Fibroblast of the aortic adventitia (primary cell): ENCODE measurements around the gene SMAD7. TPM values are rescaled to one million over a fixed set of nuclear protein-coding genes. Genes with fewer than 3 reads are reported as not detected.
A peak's percentile ranks its signal among the peaks of the same experiment; 100 is the strongest.

Experiments used
- DNase-seq: peaks from one replicate; pipeline ENCODE4 v3.0.0-alpha.2; 2010; ENCODE audit warnings: low read depth
- H3K4me3 ChIP-seq: 2 replicates; pipeline ENCODE4 v1.5.1; 2011; ENCODE audit warnings: low read depth, mild to moderate bottlenecking, control low read depth, low read length, moderate library complexity
- total RNA-seq: library from RNA; depleted of rRNA; stranded (reverse); fragments of >200 nt; gene quantifications from 2 replicates; pipeline ENCODE4 v1.2.3, GENCODE V29; 2012; ENCODE audit warnings: low replicate concordance
- TF ChIP-seq, protein P1 (sequence below): IDR thresholded peaks from 2 replicates; pipeline ENCODE4 v1.5.1; 2011; ENCODE audit warnings: mild to moderate bottlenecking, low read length, control low read depth, inconsistent platforms; ENCODE audit not compliant: insufficient read depth

The SMAD7 gene
- total RNA-seq, 1 donor, result 27.2 TPM

GRCh38 chr18:48949050-48949605 lies 1.6 kb downstream of the SMAD7 start:
- no peak for DNase-seq
- H3K4me3 ChIP-seq, result peak overlapping the region; percentile 91
- TF ChIP-seq, protein P1, sequence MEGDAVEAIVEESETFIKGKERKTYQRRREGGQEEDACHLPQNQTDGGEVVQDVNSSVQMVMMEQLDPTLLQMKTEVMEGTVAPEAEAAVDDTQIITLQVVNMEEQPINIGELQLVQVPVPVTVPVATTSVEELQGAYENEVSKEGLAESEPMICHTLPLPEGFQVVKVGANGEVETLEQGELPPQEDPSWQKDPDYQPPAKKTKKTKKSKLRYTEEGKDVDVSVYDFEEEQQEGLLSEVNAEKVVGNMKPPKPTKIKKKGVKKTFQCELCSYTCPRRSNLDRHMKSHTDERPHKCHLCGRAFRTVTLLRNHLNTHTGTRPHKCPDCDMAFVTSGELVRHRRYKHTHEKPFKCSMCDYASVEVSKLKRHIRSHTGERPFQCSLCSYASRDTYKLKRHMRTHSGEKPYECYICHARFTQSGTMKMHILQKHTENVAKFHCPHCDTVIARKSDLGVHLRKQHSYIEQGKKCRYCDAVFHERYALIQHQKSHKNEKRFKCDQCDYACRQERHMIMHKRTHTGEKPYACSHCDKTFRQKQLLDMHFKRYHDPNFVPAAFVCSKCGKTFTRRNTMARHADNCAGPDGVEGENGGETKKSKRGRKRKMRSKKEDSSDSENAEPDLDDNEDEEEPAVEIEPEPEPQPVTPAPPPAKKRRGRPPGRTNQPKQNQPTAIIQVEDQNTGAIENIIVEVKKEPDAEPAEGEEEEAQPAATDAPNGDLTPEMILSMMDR, result no peak

GRCh38 chr18:48948112-48949049 lies 2.4 kb downstream of the SMAD7 start:
- peak overlapping the region; percentile 91 for H3K4me3 ChIP-seq
- DNase-seq, result peak; percentile 83
- TF ChIP-seq, protein P1, result no peak

DNA sequence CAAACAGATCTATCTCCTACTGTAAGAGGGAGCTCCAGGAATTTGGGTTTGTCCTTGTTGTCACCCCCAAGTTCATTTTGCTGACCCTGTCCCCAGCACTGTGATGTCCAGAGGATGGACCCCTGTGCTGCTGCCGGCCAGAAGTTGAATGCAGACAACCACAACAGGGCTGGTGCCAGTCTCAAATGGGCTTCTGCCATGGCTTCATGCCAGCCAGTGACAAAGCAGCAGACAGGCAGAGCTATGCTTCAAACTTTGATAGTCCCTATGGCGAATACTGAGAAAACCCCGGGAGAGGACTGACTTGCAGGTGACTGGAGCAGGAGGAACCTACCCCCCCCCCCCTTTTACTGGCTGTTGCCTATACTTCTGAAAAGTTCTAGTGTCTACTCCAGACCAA lies 3.2 kb downstream of the SMAD7 start:
- peak overlapping the region; percentile 91 for H3K4me3 ChIP-seq
- no peak for DNase-seq
- TF ChIP-seq, protein P1, result no peak

DNA sequence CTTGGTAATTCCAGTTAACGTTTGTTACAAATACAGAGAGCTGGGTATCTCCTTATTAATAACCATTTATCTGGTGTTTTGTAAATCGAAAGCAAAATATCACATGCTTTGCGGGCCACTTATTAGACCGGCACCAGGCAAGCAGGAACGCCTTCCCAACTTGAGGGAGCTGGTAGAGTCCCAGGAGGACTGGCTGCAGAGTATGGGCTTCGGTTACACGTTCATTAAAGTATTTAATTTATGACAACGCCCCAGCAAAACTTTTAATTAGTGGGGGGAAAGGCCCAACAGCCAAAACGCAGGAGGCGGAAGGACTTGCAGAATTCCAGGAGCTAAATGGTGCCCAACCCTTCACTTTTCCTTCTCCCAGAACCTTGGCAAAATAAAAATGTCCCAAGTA lies 3.7 kb downstream of the SMAD7 start:
- H3K4me3 ChIP-seq, result peak overlapping the region; percentile 91
- TF ChIP-seq, protein P1, result no peak
- no peak for DNase-seq

- peak; percentile 71 for DNase-seq
- H3K4me3 ChIP-seq, result peak overlapping the region; percentile 91
- TF ChIP-seq, protein P1, result no peak
Measured at GRCh38 chr18:48946329-48946835, 4.4 kb downstream of the SMAD7 start.

GRCh38 chr18:48945953-48946217 lies 4.9 kb downstream of the SMAD7 start:
- TF ChIP-seq, protein P1, result no peak
- H3K4me3 ChIP-seq, result peak overlapping the region; percentile 91
- DNase-seq, result no peak
